Fibroblast of villous mesenchyme (primary cell): ENCODE data around the gene KCNQ1OT1. TPM values are rescaled to one million over a fixed set of nuclear protein-coding genes. Genes with fewer than 3 reads are reported as not detected.

Experiments
- DNase-seq: peaks from one replicate; pipeline ENCODE4 v3.0.0-alpha.2; 2010; ENCODE audit warnings: low read depth
- H3K4me3 ChIP-seq: 2 replicates; pipeline ENCODE4 v1.5.1; 2011; ENCODE audit warnings: low read depth, mild to moderate bottlenecking, low read length
- CTCF ChIP-seq: IDR thresholded peaks from 2 replicates; pipeline ENCODE4 v1.5.1; 2012; ENCODE audit warnings: low read depth, mild to moderate bottlenecking, low read length; ENCODE audit not compliant: insufficient read depth
- total RNA-seq: library from RNA; depleted of rRNA; stranded (reverse); fragments of >200 nt; gene quantifications from 2 replicates; pipeline ENCODE4 v1.2.3, GENCODE V29; 2012

Gene KCNQ1OT1
- total RNA-seq, 1 donor: 6.0 TPM

DNA sequence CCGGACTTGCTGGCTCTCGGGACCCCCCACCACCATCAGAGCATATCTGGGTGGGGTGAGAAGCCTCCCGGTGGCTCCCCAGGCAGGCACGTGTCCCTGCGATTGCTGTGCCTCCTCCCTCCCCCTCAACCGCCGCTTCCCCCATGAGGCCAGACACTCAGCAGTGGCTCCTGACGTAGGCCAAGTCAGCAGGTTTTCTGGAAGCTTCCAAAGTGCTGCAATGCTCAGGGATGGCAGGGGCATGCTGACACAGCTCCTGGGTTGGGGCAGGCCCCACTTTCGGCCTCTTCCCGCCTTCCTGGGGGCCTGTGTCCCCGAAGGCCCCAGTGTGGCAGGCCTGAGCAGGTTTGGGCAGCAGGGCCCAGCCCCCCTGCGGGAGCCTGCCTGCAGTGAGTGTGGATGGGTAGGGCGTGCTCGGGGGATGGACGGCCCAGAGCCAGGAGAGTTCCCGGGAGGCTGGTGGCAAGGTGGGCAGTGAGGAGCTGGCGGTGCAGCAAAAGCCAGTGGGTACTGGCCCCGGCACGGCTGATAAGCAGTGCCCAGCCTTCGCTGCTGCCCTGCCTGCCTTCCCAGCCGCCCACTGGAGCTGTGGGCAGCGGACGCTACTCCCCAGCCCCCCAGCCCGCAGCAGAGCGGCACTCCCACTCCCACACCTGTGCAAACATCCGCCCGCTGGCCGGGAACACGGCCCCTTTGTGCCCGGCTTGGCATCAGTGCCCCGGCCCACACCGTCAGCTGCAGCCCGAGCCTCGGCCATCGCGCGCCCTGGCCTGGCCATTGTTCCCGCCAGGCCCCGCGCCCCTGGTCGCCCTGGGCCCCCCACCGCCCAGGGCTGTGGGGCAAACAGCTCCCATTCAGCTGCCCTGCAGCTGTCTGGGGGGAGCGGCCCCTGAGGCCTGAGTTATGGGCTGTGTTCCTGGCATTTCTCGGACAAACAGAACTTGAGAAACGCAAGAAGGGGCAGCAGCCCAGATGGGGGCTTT lies 125.0 kb downstream of the KCNQ1OT1 start:
- no peak for TF ChIP-seq CTCF
- DNase-seq: no peak
- H3K4me3 ChIP-seq: no peak overlapping the region

DNA sequence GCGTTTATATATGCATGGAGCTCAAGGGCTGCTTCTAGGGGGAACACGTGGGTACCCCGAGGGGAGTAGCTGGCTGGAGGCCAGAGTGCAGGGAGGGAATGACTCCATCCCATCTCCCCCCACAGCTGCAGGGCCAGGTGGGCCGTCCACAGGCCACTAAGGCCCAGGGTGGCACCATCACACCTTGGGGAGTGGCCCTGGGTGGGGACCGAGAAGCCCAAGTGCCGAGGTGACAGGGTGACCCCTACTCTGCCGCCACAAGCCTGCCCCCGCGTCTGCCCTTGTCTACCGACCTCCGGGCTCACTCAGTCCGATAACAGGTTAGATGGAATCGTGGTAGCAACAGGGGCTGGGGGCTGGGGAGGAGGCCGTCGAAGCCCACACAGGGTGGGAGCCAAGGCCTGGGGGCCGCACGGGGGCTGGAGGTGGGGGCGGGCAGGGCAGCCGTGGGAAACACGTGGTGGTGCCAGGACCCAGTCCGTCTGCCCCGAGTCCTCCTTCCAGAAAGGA lies 125.7 kb downstream of the KCNQ1OT1 start:
- no peak for DNase-seq
- no peak overlapping the region for H3K4me3 ChIP-seq
- no peak for TF ChIP-seq CTCF

DNA sequence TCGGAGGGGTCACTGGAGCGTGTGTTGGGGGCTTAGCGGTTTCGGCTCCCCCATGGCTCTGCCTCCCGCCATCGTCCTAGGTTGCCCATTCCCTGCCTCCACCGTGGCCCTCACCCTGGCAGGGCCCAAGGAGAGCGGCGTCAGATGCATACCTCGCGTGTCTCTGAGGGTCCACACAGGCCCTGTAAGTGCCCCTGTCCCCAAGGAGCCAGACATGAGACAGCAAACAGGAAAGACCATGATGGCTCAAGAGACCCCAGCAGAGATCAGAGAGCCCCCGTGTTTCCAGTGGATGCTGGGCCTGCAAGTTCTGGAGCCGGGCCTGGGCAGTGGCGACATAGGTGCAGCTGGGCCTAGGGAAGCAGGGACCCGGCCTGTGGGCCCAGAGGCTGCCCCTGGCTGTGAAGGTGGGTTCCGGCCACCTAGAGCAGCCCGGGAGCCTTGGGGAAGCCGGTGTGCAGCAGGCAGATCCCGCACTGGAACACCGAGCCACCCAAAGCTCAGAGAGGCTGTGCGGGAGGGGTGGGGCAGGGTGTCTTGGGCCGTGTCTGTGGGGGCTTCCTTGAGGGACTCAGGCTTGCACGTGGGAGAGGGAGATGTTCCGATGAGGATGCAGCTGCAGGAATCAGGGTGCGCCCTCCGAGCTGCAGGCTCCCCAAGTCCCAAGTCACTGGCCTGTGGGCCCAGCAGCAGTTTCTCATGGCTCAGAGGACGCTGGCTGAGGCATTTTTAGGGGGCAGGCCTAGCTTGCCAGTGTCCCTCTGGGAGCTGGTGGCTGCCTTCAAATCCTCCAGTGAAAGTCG lies 126.4 kb downstream of the KCNQ1OT1 start:
- TF ChIP-seq CTCF: no peak
- DNase-seq: no peak
- no peak overlapping the region for H3K4me3 ChIP-seq

DNA sequence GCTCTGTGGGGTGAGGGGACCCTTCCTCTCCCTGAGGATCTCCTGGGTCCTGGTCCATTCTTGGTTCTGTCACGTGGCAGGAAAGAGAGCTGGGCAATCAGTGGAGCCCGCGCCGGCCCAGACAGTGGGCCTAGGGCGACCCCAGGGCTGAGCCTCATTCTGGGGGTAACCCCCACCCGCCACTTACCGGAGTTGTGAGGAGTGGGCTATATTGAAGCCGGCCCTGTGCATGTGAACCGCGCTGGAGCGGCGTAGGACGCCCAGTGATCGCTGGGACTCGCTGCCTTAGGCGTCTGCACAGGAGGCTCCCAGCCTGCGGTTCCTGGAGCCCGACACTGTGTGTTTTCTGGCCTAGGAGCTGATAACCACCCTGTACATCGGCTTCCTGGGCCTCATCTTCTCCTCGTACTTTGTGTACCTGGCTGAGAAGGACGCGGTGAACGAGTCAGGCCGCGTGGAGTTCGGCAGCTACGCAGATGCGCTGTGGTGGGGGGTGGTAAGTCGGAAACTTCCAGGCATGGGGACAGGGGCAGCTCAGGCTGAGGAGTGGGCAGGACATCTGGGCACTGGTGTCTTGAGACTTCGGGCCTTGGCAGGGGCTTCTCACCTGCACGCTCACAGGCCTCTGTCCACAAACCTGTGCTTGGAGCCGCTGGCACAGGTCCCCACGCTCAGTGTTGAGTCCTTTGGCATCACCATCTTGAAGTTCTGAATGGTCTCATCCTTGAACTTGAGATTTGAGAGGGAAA lies 127.1 kb downstream of the KCNQ1OT1 start:
- H3K4me3 ChIP-seq: no peak overlapping the region
- TF ChIP-seq CTCF: no peak
- DNase-seq: no peak

DNA sequence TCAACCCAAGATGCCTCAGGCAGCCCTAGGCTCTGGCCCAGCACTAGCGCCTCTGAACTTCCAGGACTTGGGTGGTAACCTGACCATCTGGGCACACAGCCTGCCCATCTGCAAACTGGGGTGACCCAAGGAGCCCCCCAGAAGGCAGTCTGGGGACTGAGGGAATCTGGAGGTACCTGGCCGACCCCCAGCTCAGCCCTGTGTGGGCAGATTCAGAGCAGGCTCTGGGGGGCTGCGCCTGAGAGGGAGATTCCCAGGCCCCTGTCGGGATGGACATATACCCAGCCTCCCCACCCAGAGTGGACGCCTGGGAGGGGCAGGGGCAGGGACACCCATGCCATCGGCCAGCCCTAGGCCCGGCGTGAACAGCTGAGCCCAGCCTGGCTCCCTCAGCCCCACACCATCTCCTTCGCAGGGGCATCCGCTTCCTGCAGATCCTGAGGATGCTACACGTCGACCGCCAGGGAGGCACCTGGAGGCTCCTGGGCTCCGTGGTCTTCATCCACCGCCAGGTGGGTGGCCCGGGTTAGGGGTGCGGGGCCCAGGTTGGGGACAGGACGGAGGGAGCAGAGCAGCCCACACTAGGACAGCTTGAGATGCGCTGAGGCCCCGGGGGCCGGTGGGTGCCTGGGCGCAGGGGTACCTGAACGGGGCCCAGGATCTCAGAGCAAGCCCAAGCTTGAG lies 128.1 kb downstream of the KCNQ1OT1 start:
- H3K4me3 ChIP-seq: no peak overlapping the region
- TF ChIP-seq CTCF: no peak
- DNase-seq: no peak
